Stimulated activated CD8-positive, alpha-beta memory T cell treated with anti-CD3 and anti-CD28 coated beads, Interleukin-4, amount 100 ng/mL, for 1 hour (primary cell): ENCODE results near the gene UXT.
"Not testable (repeated sequence)": the region's sequence is repeated elsewhere in the genome, so short reads cannot be mapped to it uniquely, and the experiment has no call there.

ENCODE experiments used
- DNase-seq, 2 donors: peaks; one replicate each; pipeline ENCODE4 v3.0.0-alpha.2; 2020; ENCODE audit warnings: low read depth in 2 of 2, low spot score in 1 of 2

Gene UXT, protein sequence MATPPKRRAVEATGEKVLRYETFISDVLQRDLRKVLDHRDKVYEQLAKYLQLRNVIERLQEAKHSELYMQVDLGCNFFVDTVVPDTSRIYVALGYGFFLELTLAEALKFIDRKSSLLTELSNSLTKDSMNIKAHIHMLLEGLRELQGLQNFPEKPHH

DNA sequence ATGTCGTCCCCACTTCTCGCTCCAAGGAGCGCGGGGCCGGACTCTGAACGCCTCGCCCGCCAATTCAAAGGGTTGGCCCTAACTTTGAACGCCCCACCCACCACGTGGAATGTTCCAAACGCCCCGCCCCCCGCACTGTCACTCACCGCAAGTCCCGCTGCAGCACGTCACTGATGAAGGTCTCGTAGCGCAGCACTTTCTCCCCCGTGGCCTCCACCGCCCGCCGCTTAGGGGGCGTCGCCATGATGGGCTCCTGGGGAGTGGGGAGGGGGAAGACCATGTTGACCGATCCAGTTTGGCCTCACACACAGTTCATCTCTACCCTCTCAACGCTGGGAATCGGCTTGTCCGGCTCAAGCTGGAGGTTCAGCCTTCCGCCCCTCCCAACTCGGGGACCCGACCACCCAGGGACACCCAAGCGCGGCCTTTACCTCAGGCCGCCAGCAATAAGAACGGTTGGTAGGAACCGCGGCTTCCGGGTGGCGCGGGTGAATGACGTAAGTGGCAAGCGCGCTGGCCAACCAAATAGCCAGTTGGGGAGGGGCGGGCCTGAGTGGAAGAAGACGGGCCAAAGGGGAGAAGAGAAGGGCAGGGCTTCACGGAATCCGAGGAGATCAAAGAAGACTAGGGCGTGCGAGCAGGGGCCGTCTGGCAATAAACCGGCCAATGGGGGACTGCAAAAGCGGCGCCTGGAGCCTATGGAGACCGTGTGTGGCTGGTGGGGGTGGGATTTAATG lies at the start of gene UXT:
UXT (minus strand) TSS at position 497 of the 737 bp plus-strand sequence; CDS start at position 244, 253 bp downstream.
- DNase-seq: peak; percentile 75 to 83

DNA sequence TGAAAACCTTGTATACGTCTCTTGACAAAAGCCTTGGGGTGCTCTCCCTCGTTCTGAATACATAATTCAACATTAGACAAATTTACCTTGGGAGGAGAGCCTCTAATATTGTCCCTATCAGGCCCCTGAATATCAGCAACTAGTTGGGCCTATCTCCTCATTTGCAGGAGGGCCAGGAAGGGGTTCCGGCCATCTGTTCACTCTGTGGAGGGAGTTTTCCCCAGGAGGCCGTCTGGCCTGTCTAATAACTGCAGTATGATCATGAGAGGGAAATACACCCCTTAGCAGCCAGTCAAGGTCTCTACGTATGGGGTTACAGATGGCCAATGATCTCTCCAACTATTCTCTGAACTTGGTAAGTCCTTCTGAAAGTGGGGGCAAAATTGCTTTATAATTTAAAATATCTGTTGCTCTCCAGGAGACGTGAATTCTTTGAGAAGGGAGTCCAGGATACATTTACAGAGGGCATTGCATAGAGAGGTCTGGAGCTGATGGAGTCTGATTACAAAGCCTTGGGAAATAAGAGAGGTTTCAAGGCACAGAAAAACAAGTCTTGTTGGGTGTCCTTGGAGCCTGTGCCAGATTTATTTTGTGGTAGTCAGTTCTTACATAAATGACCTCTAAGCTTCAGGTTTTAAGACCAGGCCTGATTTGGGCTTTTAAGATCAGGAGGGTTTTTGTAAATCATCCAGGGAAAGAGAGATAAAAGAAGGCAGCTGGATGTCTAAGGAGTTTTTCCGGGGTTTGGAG lies 48.2 kb upstream of the UXT start:
- no peak for DNase-seq

DNA sequence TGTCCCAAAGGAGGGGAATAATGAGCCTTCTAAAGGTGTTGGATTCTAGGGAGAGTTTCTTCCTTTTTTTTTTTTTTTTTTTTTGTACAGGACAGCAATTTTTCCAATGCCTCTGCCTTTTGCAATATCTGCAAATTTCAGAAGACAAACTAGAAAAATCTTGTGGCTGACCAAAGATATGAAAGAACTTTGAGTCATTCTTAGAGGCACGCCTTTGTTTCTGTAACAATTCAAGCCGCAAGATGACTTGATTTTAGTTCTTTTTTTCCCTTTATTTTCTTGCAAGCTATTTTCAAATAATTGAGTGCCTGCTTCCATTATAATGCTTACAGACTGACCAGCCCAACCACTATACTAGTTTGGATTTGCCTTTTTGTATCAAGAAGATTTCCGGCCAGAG lies 47.6 kb upstream of the UXT start:
- DNase-seq: no peak

DNA sequence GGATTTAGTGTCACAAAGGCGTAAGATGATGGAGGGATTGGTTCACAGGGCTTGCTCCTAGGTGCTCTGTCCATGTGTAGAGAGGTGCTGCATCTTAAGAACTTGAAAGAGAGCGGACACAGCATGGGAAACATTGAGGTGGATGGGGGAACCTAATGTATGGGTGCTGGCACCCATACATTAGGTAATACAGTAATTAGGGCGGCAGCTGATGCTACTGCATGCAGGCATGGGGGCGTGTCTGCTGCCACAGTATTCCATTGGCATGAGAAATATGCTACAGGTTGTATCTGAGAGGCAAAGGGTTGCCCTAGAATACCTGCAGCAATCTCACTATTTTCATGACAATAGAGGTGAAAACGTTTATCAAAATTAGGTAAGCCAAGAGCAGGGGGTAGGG lies 45.8 kb upstream of the UXT start:
- DNase-seq: no peak

DNA sequence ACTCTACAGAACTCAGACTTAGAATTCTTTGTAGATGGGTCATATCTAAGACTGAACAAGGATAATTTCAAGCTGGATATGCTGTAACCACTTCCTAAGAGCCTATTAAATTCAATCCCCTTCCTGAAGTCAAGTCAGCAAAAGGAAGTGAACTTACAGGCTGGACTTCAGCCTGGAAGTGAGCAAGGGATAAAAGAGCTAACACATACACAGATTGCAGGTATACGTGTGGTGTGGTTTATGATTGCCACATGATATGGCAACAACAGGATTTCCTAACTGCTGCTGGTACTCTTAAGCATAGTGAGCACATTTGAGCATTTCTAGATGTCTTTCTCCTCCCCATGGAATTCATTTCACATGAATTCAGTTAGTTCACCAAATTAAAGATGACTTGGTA lies 38.2 kb upstream of the UXT start:
- DNase-seq: no peak

DNA sequence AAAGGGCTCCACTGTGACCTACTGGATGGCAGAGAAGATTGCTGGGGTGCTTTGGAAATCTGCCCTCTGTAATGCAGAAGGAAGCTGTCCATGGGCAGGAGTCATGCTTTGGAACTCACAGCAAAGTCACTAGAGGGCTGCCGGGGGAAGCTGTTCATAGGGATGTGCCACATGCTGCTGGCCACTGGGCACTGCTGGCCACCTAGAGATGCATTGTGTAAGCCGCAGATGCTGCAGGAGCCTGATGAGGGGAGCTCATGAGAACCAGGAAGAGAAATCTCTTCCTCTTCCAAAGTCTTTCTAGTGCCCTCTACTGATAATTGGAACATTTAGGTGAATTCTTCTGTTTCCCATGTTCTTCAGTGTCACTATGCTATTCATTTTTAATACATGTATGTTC lies 31.2 kb upstream of the UXT start:
- DNase-seq: no peak

DNA sequence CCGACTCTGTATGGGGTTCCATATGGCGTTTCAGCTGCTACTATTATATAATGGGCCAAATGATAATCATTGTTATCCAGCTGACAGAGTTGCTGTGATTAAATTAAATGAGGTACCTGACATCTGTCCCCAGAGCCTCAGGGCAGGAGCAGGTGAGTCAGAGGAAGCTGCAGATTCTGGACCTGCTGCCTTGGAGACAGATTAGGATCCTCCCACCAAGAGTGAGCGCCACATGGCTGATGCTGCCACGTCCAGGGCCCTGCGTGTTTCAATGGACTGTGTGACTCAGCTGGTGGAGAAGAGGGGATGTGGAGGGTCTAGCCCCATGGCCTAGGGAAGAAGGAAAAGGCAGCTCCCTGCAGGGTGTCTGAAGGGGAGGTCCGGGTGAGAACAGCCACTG lies 28.3 kb upstream of the UXT start:
- DNase-seq: no peak

DNA sequence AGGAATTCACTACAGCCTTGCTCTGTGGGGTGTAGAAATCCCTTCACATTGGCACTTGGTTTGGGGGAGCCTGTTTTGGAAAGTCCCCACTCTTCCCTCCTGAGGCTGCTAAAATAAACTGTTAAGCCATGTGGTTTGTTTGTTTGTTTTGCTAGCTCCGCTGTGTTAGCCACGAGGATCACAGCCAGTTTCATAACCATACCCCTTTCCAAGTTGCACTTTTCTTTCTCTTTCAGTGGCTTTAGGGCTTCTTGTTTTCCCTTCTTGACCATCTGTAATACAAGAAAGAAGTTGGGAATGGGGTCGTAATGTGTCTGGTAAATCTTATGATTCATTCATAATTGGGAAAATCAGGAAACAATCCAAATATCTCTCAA lies 24.8 kb upstream of the UXT start:
- DNase-seq: no peak

DNA sequence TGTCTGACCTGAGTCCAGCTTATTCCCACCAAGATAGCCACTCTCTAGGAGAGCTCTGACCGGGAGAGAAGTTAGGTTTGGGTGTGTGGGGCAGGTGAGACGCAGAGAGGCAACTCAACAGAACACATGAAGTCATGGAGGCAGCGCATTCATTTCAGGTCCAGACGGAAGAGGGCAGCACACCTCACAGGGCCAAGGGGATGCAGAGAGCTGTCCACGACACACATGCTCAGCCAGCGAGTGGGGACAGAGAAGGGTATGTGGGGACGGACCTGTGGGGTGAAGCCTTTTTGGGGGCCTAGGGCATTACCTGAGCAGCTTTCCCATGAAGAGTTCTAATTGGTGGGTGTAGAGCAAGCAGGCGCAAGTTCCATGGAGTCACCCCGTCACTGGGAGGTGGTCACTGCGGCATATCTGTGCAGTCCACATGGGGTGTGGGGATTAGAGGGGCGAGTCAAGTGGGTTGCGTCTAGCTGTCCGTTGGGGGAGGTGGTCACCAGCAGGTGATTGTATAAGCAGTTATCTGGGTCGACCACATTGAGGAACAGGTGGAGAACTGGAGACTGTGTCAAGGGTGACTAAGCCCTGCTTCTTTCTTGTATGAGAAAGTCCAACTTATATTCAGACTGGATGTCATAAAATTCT lies 24.3 kb upstream of the UXT start:
- no peak for DNase-seq

DNA sequence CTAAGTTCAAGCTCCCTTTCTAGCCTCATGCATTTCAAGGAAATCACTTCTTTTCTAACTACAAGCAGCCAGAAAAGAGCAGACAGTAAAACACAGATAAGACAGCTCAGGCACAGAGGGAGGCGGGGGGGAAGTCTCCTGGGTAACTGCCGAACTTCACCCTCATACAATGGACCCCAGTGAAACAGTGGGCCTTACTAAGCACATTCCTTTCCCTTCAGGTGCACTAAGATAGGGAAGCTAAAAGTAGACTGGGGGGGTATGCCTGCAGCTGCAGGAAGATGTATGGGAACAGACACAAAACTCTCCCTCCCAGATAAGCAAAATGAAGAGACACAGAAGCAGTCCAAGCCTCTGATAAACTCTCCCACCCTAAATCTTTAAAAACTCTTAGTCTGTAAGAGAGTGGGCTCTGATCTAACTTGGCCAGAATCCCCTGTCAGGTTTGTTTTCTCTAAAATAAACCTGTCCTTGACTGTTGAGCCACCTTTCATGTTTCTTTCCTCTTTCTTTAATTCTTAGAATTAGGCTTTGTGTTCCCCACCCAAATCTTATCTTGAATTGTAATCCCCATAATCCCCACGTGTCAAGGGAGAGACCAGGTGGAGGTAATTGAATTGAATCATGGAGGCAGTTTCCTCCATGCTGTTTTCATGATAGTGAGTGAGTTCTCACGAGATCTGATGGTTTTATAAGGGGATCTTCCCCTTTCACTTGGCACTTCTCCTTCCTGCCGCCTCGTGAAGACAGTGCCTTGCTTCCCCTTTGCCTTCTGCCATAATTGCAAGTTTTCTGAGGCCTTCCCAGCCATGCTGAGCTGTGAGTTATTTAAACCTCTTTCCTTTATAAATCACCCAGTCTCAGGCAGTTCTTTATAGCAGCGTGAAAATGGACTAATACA lies 17.2 kb upstream of the UXT start:
- DNase-seq: not testable (repeated sequence)

DNA sequence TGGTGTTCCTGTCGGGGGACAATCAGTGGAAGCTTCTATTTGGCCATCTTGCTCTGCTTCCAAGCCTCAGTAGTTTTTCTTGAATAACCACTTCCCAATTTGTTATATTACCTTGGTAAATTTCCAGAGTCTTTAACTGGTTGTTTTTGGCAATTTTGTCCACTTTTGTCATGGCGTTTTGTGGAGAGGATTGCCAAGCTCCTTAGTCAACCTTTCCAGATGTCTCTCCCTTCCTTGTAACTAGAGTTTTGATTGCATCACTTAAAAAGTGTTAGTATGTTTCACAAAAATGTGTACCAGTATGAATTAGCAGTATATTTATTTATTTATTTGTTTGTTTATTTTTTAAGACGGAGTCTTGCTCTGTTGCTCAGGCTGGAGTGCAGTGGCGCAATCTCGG lies 15.8 kb upstream of the UXT start:
- DNase-seq: no peak

DNA sequence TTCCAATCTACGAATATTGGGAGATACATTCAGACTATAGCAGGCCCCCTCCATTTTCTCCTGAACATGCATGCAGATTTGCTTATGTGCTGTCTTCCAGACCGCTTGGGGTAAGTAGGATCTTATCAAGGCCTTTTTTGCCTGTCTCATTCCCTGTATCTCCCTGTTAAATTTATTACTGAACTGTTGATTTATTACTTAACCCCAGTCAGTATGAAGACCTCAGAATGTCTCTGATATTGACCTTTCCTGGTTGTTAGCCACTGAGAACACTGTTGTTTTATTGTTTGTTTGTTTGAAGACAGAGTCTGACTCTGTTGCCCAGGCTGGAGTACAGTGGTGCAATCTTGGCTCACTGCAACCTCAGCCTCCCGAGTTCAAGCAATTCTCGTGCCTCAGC lies 6.8 kb upstream of the UXT start:
- not testable (repeated sequence) for DNase-seq

DNA sequence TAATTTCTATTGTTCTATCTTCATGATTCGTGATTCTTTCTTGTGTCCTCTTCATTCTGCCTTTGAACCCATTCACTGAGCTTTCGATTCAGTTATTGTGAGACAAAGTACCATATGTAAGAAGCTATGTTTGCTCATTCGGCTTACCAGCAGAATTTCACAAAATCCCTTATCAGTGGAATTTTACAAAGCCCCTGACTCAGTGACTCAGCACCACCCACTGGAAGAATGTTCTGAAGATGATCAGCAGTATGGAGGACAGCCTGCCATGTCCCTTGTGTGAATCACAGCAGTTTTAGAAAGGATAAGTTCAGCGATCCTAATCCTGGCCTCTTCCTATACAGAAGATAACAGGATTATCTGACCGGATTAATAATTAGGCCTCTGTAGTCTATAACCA lies 5.8 kb upstream of the UXT start:
- no peak for DNase-seq

DNA sequence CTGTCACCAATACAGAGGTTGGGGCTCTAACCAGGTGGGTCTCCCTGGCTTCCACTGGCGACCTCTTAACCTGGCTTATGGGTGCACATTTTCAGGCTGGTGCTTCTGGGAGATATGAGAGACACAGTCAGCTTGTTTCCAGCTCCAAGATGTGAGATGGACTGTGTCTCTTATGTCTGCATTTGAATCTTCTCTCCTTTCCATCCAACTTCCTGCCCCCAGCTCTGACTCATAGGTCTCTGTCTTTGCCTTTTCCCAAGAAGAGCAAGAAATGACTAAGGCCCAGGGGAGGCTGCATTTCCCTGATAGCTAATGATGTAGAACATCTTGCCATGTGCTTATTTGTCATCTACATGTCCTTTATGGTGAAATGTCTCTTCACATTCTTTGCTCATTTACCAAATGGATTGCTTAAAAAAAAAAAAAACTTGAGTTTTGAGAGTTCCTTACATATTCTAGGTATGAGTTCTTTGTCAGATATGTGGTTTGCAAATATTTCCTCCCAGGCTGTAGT lies 3.2 kb upstream of the UXT start:
- no peak for DNase-seq

DNA sequence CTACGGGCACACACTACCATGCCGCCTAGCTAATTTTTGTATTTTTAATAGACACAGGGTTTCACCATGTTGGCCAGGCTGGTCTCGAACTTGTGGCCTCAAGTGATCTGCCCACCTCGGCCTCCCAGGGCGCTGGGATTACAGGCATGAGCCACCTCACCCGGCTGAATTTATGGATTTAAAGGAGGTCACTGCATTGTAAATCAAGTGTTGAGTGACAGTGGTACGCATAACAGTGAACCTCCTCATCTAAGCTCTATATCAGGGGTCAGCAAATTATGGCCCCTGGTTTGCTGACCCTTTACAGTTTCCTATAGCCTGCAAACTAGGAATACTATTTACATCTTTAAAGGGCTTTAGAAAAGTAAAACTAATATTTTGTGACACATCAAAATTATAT lies 2.6 kb upstream of the UXT start:
- DNase-seq: no peak

DNA sequence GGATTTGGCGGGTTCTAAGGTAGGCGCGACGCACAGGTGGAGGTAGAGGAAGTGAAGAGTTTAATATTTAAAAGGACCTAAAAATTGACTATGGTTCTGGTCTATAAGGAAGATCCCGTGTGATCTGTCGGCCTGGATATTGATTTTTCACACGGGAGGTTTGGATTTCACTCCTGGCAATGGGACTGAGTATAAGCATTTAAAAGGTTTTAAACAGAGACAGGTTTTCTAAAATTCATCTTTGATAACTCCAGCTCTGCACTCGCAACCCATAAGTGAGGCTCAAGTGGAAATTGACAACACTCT lies 394 bp upstream of the UXT start:
- DNase-seq: no peak

DNA sequence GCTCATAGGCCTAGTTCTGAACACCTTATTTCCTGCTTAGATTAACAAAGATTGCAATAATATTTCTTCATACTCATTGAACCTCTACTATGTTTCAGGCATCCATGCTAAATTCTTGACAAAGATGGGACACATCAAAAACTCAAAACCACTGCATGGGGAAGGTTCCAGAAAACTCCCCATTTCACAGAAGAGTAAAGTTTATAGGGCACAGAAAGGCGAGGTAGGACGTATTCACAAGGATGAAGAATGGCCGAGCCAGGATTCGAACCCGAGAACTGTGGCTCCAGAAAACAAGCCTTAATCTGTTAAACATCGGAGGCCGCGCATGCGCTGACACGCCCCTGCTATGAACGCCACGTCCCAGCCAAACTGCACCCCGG lies 688 bp downstream of the UXT start:
- DNase-seq: no peak

DNA sequence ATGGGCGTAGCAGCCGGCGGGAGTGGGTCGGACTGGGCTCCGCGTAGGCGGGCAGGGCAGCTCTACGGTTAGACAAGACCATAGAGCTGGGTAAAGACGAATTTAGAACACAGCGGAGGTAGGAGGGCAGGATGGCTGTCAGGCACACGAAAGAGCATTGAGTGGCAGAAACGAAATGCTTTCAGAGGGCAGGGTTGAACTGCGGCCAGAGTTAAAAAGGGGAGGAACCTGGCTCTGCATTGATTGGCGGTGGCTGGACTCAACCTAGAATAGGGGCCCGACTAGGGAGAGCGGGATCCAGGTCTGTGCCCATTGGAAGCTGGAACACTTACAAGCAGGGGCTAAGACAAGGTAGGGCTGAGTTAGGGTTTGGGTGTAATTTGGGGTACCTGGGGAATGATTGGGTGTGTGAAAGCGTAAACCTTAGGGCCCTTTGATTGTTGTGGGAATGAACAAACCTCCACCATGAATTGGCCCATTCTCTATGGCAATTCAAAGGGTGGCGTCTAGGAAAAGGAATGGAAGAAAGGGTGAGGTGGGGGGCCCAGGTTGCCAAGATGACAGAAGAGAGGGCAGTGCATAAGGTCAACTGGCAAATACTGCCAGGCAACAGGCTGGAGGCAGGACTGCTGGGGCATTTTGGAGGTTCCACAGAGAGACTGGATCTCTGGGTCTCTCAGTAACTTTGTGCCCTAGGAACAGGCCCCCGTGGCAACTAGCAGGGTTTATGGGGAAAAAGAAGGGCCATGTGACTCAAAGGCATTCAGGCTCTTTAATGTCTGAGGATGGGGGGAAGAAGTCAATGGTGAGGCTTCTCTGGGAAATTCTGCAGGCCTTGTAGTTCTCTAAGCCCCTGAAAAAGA lies 7.7 kb downstream of the UXT start:
- no peak for DNase-seq

DNA sequence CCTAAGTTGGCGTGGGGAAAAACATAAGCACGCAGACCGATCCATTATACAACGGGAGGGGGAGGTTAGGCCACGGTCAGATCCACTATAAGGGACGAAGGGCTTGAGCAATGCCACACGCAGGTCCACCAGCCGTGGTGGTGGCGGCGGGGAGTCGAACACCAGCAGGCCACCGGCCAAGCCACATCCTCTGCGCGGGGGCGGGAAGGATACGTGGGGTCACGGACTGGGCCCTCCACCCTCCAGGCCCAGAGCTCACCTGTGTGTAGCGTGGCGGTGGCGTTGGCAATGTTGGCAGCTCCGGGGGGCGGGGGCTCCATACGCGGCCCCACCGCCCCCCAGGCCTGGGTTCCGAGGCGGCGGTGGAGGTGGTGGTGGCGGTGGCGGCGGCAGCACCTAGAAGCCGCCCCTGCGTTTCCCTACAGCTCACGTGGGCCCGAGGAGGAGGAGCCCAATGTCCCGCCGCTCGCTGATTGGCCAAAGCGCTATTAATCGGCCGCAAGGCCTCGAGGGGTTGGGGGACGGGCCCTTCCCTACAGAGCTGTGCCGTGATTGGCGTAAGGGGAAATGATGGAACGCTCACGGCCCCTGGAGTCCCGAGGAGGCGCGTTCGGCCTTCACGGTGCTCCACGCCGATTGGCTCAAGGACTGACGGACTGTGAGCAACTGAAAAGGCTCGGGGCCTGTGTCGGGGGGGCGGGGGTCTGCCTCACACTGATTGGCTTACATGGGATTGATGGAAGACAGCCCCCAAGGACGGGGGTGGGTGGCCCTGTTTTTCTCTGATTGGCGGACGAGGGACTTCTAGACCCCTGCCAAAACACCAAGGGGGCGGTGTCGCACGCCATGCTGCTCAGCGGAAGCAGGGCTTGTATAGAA lies 8.6 kb downstream of the UXT start, which contains the start of gene ELK1:
ELK1 (minus strand) TSS at position 400 of the 879 bp plus-strand sequence. CDS start 9,122 bp downstream, outside the sequence.
- DNase-seq: peak; percentile 59 to 72
